GM21360 (cell line): ENCODE results near the gene SWT1.

ENCODE experiments used
- ATAC-seq: cut with Tn5 transposase; IDR thresholded peaks from one replicate; pipeline ENCODE4 v1.9.1; 2021; ENCODE audit warnings: mild to moderate bottlenecking, moderate library complexity; ENCODE audit not compliant: unreplicated experiment

The SWT1 gene, protein sequence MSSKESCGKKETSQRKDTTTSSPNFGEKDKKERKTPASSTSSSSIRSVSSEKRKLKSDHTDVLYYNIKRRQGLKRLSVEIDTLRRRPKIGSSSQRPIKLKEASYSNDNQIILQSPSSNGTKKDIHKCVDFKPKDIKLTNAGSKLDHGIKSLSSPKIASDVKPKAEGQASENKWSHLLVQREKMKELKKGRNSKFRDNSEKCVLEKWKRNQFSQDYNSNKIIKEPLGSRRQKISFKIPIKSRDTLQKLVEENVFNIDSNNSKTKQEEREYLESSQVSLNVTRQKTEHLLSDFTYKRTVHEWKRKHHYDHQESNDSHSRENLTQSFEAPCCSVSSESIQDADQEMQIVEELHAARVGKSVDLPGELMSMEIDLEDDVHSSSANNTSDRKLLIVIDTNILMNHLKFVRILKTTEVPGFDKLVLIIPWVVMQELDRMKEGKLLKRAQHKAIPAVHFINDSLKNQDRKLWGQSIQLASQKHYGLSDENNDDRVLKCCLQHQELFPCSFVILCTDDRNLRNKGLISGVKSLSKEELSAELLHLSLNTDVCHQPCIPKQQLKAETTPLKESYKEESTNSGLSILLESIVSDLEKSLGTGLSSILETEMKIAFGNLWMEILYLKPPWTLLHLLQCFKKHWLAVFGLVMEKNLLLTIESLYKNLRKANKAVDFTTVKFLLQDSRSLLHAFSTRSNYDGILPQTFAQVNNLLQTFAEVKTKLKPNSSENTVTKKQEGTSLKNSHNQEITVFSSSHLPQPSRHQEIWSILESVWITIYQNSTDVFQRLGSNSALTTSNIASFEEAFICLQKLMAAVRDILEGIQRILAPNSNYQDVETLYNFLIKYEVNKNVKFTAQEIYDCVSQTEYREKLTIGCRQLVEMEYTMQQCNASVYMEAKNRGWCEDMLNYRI

DNA sequence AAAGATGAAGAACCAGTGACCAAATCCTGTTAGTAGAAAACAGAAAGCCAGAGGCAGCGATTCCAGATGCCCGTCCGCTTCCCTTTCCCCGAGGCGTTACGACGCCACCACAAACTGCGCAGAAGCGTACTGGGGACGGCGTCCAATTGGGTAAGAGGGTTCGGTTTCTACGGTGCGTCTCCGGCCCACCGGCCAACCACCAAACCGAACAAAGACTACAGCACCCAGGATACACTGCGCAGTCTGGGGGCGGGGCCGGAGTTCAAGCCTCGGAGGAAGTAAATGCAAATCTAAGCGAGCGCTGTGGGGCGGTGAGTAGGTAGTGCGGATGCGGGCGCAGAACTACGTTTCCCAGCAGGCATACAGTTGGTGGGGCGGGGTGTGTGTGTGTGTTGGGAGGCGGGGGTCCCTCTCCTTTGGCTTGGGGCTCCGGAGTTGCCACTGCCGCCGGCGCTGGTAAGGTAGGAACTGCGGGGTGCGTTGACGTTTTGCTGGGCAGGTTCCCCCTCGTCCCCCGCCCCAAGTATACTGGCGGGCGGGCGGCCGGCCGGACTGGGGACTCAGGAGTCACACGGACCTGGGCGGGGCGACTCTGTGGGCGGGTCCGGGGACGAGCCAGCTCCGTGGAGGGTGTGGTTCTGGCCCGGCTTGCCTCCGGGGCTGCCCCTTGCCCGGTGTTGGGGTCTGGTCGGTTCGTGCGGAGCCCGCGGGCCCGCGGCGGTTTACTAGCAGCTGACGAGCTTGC, at the start of gene SWT1, which contains the start of gene TRMT1L:
SWT1 (plus strand) TSS at position 314 of the 745 bp plus-strand sequence. CDS start 3,675 bp downstream, outside the sequence.
TRMT1L (minus strand) TSS at position 100 of the 745 bp plus-strand sequence. CDS start 241 bp downstream, outside the sequence.
- ATAC-seq = peak; percentile 88

DNA sequence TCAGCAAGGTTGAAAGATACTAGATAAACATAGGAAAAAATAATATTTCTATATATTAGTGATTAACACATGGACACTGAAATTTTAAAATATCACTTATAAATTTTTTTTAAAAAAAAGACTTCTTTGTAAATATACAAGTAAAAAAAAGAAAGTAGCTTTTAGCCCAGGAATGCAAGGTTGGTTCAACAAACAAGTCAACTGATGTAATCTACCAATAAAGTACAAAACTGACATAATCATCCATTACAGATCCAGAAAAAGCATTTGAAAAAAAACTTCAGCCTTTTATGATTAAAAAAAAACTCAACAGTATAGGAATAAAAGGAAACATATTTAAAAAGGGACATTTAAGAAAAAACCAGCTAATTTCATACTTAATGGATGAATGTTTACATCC, 48.6 kb upstream of the SWT1 start:
- ATAC-seq = no peak

DNA sequence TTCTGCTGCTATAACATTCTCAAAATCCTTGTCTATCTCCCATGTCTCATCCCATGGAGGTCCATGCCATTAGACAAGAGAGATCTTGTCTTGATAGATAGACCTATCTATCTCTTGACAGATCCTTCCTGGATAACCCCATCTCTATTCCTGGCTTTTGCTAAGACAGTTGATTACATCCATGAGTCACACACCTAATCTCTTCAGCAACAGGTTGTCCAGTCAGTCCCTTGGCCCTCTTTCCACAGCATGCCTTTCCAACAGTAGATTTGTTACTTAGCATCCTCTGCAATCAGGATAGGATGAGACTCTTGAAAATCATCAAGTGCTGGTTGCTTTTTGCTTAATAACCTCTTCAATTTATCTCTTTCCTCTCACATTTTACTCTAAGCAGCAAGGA, 46.8 kb upstream of the SWT1 start:
- no peak for ATAC-seq

DNA sequence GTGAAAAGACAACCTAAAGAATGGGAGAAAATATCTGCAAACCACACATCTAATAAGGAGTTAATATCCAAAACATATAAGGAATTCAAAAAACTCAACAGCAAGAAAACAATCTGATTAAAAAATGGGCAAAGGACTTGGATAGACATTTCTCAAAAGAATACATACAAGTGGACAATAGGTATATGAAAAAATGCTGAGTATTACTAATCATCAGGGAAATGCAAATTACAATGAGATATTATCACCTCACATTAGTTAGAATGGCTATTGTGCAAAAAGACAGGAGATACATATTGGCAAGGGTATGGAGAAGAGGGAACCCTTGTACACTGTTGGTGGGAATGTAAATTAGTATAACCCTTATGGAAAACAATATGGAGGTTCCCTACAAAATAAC, 45.1 kb upstream of the SWT1 start:
- ATAC-seq = no peak

DNA sequence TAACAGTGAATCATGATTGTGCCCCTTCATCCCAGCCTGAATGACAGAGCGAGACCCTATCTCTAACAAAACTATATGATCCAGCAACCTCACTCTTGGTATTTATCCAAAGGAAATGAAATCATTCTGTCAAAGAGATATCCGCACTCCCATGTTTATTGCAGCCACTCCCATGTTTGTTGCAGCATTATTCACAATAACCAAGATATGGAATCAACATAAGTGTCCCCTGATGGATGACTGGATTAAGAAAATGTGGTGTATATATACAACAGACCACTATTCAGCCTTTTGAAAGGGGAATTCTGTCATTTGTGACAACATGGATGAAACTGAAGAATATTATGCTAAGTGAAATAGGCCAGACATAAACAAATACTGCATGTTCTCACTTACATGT, 44.6 kb upstream of the SWT1 start:
- no peak for ATAC-seq

DNA sequence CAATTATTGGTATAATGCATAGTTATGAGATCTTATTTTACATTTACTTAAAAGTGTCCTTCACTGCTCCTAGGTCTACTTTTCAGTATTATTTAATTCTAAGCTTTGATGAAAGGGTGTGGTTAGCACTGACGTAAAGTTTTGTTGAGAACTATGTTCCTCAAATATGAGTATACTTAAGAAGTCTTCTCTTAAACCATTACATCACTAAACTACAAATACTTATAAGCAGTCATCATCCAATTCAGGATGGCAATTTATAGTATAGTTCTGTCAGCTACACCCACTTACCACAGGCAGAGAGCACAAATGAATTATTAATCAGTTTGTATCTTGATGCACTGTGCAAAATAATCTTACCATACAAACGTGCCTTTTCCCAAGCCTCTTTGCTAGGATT, 27.3 kb upstream of the SWT1 start:
- ATAC-seq = no peak

DNA sequence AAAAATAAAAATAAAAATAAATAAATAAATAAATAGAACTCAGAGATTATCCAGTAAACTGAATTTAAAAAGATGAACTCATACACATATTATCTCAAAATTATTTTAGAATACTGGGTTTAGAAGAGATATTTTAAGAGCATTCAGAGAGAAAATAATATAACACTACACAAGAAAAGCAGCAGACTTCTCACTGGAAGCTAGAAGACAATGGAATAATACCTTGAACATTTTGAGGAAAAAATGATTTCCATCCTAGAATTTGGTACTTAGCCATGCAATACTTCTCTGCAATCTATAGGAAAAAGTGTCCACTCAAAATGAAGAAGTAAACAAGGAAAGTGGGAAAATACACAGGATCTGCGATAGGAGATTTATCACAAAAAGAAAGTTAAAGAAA, 24.4 kb upstream of the SWT1 start:
- ATAC-seq = no peak

DNA sequence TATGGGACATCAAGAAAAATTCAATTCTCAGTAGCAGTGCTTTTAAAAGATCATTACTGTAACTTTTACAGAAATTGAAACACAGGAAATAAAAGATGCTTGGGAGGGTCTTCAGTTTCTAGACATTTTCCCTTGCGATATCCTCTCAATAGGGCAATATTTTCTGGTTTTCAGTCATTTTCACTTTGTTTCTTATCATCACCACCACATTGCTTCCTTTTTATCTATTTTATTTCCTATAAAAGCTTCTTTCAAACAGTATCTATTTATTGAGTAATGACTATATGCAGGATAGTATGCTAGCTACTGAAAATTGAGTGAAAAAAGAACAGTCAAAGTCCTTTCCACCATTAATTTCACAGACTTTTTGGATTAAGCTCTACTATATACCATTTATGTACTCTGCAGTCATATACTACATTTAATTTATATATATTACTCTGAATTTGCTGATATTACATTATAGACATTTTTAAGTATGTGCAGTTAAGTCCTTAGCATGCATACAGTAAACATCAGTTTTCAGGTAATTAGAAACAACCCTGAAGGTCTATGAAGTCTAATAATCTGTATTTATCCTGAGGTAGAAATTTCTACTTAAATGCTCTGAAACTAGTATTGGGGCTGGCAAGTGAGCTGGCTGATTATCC, 18.9 kb upstream of the SWT1 start:
- ATAC-seq = no peak

DNA sequence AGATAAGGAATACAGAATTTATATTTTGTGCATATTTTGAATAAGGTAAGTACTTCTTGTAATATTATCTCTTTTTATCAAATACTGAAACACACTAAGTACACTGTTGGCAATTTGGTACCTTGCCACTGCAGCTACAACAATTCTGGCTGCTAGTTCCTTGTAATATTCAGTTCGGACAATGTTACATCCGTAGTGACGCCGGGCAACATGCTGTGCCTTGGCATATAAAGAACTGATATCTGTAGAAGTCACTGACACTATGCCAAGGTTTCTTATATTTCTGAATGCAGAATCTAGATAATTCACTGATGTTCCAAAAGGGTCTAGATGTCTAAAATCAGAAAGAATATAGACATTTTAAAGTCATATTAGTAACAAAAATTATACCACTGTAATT, 17.7 kb upstream of the SWT1 start:
- no peak for ATAC-seq

DNA sequence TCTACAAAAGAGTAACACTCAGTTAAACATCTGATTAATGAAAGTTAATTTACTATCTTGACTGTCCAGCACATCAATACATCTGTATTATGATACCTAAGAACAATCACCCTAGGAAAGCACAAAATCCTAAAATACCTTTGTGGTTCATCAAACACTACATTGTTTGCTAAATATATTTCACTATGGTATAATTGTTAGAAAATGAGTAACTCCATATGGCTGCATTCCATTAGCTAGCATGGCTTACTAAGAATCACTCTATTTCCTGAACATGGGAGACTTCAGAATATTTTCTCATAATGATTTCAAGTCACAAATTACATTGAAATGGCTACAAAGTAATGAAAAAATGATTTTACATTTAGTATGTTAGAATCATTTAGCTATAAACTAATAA, 12.7 kb upstream of the SWT1 start:
- ATAC-seq = no peak

DNA sequence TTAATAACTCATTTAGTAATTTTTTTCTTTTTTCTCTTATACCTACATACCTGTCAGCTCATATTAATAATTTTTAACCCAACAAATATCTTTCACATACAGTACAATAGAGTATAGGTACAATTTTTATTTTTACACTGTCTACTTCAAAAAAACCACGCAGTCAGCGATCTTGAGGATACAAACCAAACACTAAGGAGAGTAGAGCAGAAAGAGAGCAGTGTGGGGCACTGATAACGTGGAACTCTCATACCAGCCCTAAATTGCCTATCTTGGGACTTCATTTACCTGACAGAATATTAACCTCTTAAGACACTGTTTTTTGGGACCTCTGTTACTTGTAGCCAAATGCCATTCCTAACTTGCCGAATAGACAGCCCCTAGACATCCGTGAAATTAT, 5.8 kb upstream of the SWT1 start:
- ATAC-seq = no peak

DNA sequence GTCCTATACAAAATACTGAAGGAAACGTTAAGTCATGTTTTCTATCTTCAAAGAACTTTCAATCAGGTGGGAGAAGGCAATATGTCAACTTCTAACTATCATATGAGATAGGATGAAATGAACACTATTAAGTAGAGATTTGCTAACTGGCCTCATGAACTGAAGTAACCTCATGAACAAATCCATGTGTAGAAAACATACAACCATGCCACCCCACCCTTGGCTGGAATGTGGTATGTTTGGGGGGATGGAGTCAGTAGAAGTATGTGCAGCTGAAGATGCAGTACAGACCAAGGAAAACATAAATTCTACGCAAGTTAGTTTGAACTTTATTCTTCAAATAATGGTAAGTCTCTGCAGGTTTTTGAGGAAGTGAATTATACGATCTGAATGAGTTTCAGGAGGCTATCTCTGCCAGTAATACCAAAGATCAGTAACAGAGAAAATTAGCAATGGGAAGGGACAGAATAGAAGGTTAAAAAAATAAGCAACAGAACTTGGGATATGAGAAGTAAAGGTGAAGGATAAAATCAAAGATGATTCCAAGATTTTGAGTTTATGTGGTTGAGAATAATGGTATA, 4.7 kb upstream of the SWT1 start:
- ATAC-seq = no peak

DNA sequence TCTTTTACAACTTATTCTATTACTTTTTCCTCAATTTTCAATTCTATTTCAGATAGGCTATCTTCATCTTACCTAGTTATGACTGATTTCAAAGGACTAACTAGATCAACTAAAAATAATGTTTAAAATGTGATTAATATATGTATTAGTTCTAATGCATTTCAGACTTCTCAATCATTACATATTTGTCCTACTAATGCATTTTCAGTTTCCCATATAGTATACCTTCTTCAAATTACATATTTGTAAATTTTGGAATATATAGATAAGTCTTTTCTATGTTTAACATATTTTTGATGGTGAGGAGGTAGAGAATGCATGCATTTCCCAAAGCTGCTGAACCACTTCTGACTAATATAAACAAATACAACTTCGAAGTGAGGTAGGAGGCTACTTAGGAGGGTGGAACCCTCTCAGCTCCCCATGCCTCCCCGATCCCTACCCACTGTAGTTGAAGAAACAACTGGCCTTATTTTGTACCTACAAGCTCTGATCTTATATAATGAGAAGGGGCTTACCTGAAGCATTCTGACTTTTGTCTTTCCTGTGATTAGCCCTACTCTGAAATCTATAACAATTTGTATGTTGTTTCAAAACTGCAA, 2.0 kb upstream of the SWT1 start:
- no peak for ATAC-seq

DNA sequence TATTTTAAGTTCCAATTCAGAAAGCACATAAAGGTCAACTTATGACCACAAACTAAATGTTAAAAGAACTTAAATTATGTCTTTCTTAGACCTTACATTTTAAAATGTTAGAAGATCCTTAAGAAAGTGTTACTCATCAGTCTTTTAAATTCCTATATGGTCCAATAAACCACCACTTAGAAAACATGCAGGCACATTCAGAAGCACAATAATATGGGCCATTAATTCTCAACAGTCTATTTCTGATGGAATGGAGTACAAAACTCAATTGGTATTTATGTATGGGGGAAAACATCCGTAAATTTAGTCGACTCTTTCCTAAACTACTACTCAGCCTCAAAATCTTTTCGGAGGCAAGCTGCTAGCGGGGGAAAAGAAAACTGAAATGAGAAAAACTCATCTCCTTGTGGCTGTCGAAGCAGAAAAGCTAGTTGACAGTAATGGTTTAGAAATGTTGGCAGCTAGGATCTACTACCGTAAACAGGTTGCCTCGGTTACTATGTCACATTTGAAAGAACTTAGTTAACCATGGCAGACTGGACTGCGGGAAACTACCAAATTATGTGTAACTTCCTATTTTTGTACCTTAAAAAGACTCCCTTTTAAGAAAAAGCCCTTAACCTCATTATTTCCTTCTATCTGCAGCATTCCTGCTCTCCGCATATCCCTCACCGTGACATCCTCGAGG, 1.2 kb upstream of the SWT1 start:
- ATAC-seq = no peak

DNA sequence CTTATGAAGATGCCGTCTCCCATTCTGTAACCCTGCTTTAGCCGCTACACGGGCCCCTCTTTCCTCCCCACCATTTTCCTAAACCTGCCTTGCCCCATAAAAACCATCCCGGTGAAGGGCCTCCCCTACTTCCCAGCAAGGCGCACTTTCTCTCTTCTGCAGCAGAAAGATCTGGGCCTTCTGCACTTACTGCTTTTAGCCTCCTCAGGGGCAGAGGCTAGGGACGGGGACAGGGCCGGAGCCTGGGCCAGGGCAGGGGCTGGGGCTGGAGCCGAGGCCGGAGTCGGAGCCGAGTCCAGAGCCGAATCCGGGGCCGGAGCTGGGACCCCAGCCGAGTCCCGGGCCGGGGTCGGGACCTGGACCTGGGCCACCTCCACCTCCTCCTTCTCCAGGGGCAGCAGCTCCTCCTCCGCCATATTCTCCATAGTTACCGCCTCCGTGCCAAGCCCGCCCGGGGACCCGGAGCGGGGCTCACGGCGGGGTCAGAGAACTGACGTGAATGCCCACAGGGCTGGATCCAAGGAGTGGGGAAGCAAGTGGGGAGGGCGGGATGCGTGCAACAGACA, 596 bp upstream of the SWT1 start:
- peak; percentile 21 for ATAC-seq

DNA sequence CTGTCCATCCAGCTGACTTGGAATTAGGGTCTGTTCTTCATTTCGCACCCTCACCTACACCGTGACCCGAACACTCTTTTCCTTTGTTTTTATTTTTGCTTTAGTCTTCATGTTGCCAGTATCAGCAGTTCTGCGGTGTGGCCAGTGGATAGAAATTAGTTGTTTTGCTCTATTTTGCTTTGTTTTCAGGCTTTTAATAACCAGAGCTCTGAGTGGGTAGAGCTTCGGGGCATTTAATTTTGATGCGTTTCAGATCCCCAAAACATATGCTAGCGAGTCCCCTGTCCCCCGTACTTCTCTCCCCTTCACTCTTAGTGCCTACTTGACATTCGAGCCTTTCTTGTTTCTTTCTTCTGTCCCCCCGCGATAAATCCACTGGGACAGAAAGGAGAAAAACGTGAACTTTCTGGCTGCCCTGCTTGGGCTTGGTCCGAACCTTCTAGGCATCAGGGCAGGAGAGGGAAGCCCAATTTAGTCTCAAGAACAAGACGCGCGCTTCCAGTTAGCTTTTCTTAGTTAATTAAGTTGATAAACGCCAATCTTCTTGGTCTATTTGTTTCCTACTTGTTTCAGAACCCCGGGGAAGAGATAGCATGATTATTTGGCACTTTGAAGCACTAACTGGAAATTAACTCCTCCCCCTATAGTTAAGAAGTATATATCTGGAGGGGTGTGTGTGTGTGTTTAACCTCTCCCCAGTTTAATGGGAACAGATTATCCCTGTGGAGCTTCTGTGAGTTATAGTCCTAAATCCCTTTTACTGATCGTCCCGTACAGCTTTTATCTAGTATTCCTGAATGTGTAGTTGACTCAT, 839 bp downstream of the SWT1 start:
- no peak for ATAC-seq

DNA sequence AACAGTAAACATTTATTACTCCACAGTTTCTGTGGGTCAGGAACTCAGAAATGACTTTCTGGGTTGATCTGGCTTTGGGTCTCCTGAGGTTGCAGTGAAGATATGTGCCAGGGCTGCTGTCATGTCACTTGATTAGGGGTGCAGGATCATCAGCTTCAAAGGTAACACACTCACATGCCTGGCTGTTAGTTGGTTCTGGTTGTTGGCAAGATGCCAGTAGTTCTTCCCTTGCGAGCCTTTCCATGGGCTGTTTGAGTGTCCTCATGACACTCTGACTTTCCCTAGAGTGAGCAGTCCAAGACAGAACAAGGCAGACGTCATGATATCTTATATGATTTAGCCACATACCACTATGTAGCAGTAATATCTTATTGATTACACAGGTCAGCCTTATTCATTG, 1.8 kb downstream of the SWT1 start:
- ATAC-seq = no peak

DNA sequence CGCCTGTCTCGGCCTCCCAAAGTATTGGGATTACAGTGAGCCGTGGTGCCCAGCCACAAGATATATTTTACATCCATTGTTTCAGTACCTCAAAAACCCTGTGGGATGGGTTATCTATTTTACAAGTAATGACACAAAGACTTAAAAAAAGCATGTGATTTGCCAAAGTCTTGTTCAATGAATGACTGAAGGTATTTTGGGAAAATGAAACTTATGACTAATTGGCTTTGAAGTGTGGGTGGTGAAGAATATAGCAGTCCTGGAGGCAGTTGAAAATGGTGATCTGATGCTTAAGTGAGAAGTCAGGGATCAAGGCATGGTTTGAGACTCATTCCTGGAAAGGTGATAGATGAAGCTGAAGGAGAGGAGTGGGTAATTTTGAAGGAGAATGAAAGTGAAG, 3.0 kb downstream of the SWT1 start:
- ATAC-seq = no peak
